Activated CD8-positive, alpha-beta memory T cell treated with anti-CD3 and anti-CD28 coated beads for 36 hours (primary cell): ENCODE data around the gene BMP6. TPM values are rescaled to one million over a fixed set of nuclear protein-coding genes. Genes with fewer than 3 reads are reported as not detected.

Experiments used
- CTCF ChIA-PET: fragments of 350-600 bp; sonication (Branson Sonifier 250); formaldehyde crosslinking; loops from one replicate; lab custom pipeline; 2021; ENCODE audit warnings: antibody characterized with exemption; lab: Charles Lee
- POLR2A ChIA-PET: fragments of 350-600 bp; sonication (Branson Sonifier 250); formaldehyde crosslinking; loops from one replicate; lab custom pipeline; 2021; ENCODE audit warnings: antibody characterized with exemption; lab: Charles Lee
- total RNA-seq, 2 experiments: library from RNA; stranded (reverse); gene quantifications; one replicate each; pipeline ENCODE4 v1.2.3, GENCODE V29; 2021

BMP6 gene
- total RNA-seq, 2 experiments from 2014 or later, result not detected

GRCh38 chr6:7737867-7738266 is 12.0 kb downstream of the BMP6 start:
- ChIA-PET POLR2A (no interaction called here), CTCF (no interaction called here)

DNA sequence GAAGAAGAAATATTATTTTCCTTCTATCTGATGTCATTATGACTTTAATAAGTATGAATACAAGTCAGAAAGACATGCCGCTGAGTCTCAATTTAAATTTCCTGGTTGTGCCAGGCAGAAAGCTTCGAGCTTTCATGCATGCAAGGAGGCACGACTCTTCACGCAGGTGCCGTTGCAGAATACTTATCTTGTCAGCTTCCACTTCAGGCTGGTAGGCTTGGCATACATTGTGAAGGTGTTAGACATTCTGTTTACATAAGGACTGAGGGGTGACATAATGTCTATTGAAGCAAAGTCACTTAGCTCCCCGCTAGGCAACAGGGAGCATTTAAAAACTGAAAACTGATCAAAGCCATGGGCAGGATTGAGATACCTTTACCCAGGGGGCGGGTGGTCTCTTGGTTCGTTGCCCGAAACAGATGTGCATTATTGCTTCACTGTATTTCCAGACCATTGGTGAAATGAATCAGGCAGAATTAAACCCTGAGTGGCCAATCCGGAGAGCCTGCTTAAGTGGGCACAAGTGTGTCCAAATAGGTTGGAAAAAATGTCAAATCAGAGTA is 16.4 kb downstream of the BMP6 start:
- CTCF ChIA-PET, result no interaction called here
- POLR2A ChIA-PET, result no interaction called here

GRCh38 chr6:7745942-7746341 is 20.0 kb downstream of the BMP6 start:
- CTCF ChIA-PET, result no interaction called here

GRCh38 chr6:7747016-7747415 is 21.1 kb downstream of the BMP6 start:
- ChIA-PET POLR2A (no interaction called here), CTCF (no interaction called here)

More at GRCh38 chr6:7745942-7746341, 20.0 kb downstream of the BMP6 start:
- POLR2A ChIA-PET, result no interaction called here

DNA sequence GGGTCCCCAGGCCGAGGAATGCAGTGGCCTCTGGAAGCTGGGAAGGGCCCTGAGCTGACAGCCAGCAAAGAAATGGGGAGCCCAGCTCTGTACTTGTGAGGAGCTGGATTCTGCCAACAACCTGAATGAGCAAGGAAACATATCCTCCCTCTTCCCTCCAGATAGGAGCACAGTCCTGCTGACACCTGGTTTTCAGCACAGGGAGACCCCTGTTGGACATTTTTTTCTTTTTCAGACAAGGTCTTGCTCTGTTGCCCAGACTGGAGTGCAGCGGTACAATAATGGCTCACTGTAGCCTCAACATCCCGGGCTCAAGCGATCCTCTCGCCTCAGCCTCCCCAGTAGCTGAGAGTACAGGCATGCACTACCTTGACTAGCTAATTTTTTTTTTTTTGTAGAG is 21.5 kb downstream of the BMP6 start:
- ChIA-PET CTCF (no interaction called here), POLR2A (no interaction called here)

GRCh38 chr6:7747901-7748504 is 22.1 kb downstream of the BMP6 start:
- POLR2A ChIA-PET, result no interaction called here
- CTCF ChIA-PET, result no interaction called here

DNA sequence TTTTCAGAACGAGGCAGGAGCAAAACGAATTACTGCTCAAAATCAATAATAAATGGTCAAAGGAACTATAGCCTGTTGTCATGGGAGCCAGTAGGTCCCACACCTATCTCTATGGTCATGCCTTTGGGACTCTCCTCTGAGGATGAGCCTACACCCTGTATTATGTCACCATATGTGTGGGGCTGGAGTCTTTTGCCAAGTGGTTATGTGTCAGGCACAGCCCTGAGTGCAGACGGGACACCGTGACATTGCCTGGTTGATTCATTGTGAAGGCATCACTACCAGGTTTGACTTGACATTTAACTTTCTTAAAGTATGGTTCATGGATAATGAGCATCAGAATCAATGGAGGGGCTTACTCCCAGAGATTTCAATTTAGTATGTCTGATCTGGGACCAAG is 23.6 kb downstream of the BMP6 start:
- POLR2A ChIA-PET, result no interaction called here
- CTCF ChIA-PET, result no interaction called here

GRCh38 chr6:7750197-7750596 is 24.3 kb downstream of the BMP6 start:
- ChIA-PET CTCF (no interaction called here), POLR2A (no interaction called here)

DNA sequence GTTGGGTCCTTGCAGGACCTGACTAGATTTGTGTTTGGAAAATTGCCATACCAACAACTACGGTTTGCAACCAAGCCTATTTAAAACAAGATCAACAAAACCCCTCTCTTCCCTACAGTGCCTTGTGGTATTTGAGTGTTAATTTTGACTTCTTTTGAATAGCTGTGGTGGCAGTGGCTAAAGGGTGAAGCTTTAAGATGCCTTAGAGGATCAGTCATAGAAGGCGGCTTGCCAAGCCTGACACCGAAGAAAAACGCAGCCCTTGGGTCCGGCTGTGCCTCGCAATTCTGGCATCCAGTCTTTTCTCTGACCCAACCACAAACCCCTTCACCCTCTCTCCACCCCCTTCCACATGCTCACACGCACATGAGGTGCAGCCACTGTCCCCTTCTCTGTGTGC is 32.6 kb downstream of the BMP6 start:
- POLR2A ChIA-PET, result no interaction called here
- CTCF ChIA-PET, result no interaction called here

DNA sequence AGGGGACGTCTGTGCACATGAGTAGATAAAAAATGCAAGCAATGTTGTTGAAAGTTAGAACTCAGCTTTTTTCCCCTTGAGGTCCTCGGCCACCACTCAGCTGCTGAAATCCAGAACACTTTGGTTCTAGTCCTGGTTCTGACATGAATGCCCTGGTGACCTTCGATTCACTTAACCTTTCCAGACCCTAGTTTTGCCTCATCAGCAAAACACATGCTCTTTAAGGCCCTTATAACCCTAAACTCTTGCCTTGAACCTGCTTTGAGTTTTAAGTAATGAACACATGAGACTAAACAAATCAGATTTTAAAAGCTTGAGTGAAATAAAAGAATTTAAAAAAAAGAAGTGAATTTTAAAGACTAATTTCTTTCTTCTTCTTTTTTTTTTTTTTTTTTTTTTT is 33.4 kb downstream of the BMP6 start:
- ChIA-PET CTCF (no interaction called here), POLR2A (no interaction called here)

GRCh38 chr6:7761051-7761450 is 35.2 kb downstream of the BMP6 start:
- ChIA-PET POLR2A (no interaction called here), CTCF (no interaction called here)

DNA sequence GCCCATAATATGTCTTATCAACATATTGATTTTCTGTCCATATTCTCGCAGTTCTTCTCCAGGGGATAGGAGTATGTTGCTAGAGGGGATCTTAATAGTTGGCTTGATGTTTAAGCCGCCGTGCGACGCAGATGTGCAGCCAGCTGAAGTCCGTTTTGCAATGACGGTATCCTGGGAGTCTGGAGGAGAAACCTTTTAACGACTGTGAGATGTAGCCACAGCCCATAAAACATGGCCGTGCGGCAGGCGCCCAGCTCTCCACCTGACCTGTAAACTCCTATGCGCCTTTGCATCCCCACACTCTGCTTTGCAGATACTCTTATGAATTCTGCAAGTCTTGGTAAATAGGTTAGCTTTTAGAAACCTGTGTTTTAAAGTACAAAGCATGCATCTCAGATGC is 36.9 kb downstream of the BMP6 start:
- POLR2A ChIA-PET, result no interaction called here
- CTCF ChIA-PET, result no interaction called here

GRCh38 chr6:7763881-7764280 is 38.0 kb downstream of the BMP6 start:
- ChIA-PET POLR2A (no interaction called here), CTCF (no interaction called here)

- ChIA-PET POLR2A (no interaction called here), CTCF (no interaction called here)
These were observed 39.9 kb downstream of the BMP6 start for GRCh38 chr6:7765575-7766325.

DNA sequence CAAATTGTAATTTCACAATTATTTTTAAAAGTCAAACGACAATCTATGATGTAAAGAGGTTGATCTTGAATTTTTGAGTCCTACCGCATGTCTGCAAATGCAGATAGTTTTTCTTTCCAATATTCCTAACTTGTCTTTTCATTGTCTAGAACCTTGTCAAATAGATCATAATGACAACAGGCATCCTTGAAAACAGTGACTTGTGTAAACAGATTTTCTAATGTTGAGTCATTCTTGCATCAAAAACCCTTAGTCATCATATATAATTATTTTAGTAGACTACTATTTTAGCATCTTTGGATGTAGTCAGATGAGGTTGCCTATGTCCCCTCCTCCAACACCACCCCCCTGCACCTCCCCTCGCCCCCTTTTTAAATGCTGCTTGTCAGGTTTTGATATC is 43.8 kb downstream of the BMP6 start:
- CTCF ChIA-PET, result no interaction called here
- POLR2A ChIA-PET, result no interaction called here

DNA sequence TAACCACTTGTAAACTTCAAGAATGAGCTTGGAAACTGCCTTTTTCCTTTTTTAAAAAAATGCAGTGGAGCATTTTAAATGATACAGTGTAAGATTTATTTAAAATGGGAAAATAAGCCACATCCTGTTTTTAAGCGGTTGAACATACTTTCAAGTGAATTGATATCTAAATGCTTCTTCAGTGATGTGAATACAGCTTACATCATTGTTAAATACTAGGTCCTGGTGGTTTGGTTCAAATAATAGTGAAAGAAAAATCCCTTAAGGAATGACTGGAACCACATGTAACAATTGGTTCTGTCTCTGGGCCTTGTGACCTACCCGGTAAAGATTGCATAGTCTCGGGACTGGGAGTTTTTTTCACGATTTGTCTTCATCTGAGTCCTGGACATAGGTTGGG is 44.2 kb downstream of the BMP6 start:
- ChIA-PET POLR2A (no interaction called here), CTCF (no interaction called here)

DNA sequence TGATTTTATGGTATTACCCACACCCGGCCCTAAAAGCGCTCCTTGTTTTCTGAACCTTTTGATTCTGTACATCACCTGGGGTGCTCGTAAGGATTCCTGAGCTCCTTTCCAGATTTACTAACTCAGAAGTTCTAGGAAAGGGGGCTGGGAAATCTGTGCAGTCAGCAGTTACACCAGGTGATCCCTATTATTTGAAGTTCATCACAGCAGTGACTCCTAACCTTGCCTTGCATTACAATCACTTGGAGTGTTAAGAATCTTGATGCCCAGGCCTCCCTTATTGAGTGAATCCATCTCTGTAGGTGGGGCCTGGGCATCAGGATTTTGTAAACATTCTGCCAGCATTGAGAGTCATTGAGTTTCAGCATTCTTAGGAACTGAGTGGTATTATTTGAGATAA is 44.7 kb downstream of the BMP6 start:
- ChIA-PET CTCF (no interaction called here), POLR2A (no interaction called here)

GRCh38 chr6:7773322-7773721 is 47.4 kb downstream of the BMP6 start:
- ChIA-PET CTCF (no interaction called here), POLR2A (no interaction called here)

DNA sequence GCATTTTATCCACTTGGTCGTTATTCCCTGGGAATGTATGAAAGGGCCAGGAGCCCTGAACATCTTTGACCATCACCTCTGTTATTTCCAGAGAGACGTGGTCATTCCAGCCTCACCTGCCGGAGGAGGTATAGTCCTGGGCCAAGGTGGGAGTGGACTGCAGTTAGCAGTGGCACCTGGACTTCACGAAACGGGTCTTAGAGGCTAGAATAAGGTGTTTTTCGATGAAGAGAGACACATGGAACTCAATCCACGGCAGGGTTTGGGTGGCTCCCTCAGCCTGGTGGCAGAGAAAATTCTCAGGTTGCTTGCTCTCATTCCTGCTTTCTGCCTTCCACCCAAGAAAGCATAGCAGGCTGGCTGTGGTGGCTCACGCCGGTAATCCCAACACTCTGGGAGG is 48.0 kb downstream of the BMP6 start:
- POLR2A ChIA-PET, result no interaction called here

DNA sequence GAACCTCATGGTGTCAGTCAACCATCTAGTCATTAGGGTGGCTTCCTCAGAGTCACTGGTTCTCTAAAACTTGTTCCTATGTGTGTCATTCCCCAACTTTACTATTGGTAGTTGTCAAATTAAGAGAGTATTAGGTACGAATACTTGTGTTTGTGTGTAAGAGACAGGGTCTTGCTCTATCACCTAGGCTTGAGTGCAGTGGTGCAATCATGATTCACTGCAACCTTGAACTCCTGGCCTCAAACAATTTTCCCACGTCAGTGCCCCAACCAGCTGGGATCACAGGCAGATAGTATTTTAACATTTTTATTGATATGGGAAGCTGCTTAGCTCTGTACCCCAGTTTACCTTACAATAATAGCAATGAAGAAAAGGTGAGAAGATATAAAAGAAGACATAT is 50.6 kb downstream of the BMP6 start:
- CTCF ChIA-PET, result no interaction called here
- POLR2A ChIA-PET, result no interaction called here

More for the DNA sequence above, 48.0 kb downstream of the BMP6 start:
- CTCF ChIA-PET, result no interaction called here

DNA sequence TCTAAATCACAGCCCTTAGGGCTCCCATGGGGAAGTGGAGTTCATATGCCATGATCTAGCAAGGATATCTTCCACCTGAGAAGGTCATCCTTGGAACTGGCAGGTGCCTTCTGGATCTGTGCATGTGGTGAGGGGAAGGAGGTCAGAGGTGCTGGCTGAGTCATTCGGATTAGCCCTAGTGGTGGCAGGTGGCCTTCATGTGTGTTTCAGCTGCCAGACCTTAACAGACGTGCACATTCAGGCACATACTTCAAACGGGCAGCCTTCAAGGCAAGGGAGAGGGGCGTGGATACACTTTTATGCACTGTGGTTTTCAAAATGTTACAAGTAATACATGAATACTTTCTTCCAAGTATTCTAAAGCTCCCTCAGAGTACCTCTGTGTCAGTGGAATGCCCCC is 51.2 kb downstream of the BMP6 start:
- POLR2A ChIA-PET, result no interaction called here

More for the DNA sequence above, 51.2 kb downstream of the BMP6 start:
- CTCF ChIA-PET, result no interaction called here
